ENCODE data around the gene ADAMTS6. TPM values are rescaled to one million over a fixed set of nuclear protein-coding genes. Genes with fewer than 3 reads are reported as not detected.

ADAMTS6 gene
- total RNA-seq, 1 experiment from 2014 or later = 2.8 TPM

GRCh38 chr5:65161655-65162054, 320.1 kb downstream of the ADAMTS6 start:
- H3K27ac Mint-ChIP-seq = no peak overlapping the region
- CTCF ChIA-PET = no interaction called here

GRCh38 chr5:65157906-65158603, 323.7 kb downstream of the ADAMTS6 start:
- no peak overlapping the region for H3K4me3 Mint-ChIP-seq
- DNase-seq (ENCODE audit: low spot score) (no peak), ATAC-seq (no peak)
- no peaks in the 10 kb centered on the region; the same call in 1 of the 2 replicates for H3K27me3 Mint-ChIP-seq (ENCODE audit: low read depth)
- ChIA-PET CTCF (no interaction called here), POLR2A (no interaction called here)
- no peak overlapping the region for H3K27ac Mint-ChIP-seq
- H3K4me1 Mint-ChIP-seq = no peaks in the 10 kb centered on the region
- TF ChIP-seq ZNF232 (CRISPR knock-in tag; IDR thresholded peaks at IDR 0.05) = no peak
- H3K36me3 Mint-ChIP-seq = peaks cover 8% of the 10 kb centered on the region
- peaks cover 14% of the 10 kb centered on the region for H3K9me3 Mint-ChIP-seq

More at GRCh38 chr5:65161655-65162054, 320.1 kb downstream of the ADAMTS6 start:
- ATAC-seq (no peak), DNase-seq (ENCODE audit: low spot score) (no peak)
- Mint-ChIP-seq H3K27me3 (ENCODE audit: low read depth) (no peaks in the 10 kb centered on the region; the same call in 1 of the 2 replicates), H3K36me3 (peaks cover 13% of the 10 kb centered on the region), H3K4me3 (no peak overlapping the region), H3K9me3 (peaks cover 14% of the 10 kb centered on the region), H3K4me1 (no peaks in the 10 kb centered on the region)
- POLR2A ChIA-PET = no interaction called here
- TF ChIP-seq NR3C1 (CRISPR knock-in tag; conservative IDR thresholded peaks at IDR 0.05; ENCODE audit: low read depth) = no peak
- no peak for TF ChIP-seq TEAD1 (CRISPR knock-in tag; IDR thresholded peaks at IDR 0.05)
- no peak for TF ChIP-seq TP53 (CRISPR knock-in tag; IDR thresholded peaks at IDR 0.05)
- no peak for TF ChIP-seq HMGA2 (CRISPR knock-in tag; IDR thresholded peaks at IDR 0.05)
- TF ChIP-seq ZNF396 (CRISPR knock-in tag; IDR thresholded peaks at IDR 0.05; ENCODE audit: borderline replicate concordance) = no peak
- TF ChIP-seq MLX (CRISPR knock-in tag; IDR thresholded peaks at IDR 0.05) = no peak
- no peak for TF ChIP-seq IRF2 (CRISPR knock-in tag; IDR thresholded peaks at IDR 0.05; ENCODE audit: borderline replicate concordance, low read depth)
- TF ChIP-seq NFYB (CRISPR knock-in tag; conservative IDR thresholded peaks at IDR 0.05; ENCODE audit: low read depth) = no peak
- TF ChIP-seq ERG (CRISPR knock-in tag; IDR thresholded peaks at IDR 0.05) = no peak
- TF ChIP-seq ATF1 (CRISPR knock-in tag; IDR thresholded peaks at IDR 0.05) = no peak
- no peak for TF ChIP-seq GABPB1 (CRISPR knock-in tag; IDR thresholded peaks at IDR 0.05)
- no peak for TF ChIP-seq ZNF512 (CRISPR knock-in tag; IDR thresholded peaks at IDR 0.05; ENCODE audit: borderline replicate concordance)
- no peak for TF ChIP-seq OVOL2 (CRISPR knock-in tag; IDR thresholded peaks at IDR 0.05; ENCODE audit: borderline replicate concordance)
- TF ChIP-seq HMGXB4 (CRISPR knock-in tag; IDR thresholded peaks at IDR 0.05) = no peak
- no peak for TF ChIP-seq JAZF1 (CRISPR knock-in tag; IDR thresholded peaks at IDR 0.05)

GRCh38 chr5:65156933-65157332, 324.8 kb downstream of the ADAMTS6 start:
- Mint-ChIP-seq H3K9me3 (peaks cover 5% of the 10 kb centered on the region; the same call in 1 of the 2 replicates), H3K4me3 (no peak overlapping the region), H3K4me1 (no peaks in the 10 kb centered on the region), H3K27ac (no peak overlapping the region), H3K36me3 (peaks cover 3% of the 10 kb centered on the region), H3K27me3 (ENCODE audit: low read depth) (no peaks in the 10 kb centered on the region; the same call in 1 of the 2 replicates)
- ATAC-seq = no peak
- no peak for DNase-seq (ENCODE audit: low spot score)
- CTCF ChIA-PET = no interaction called here
- POLR2A ChIA-PET = no interaction called here
- no peak for TF ChIP-seq NFE2L1 (CRISPR knock-in tag; IDR thresholded peaks at IDR 0.05)
- TF ChIP-seq ZNF512 (CRISPR knock-in tag; IDR thresholded peaks at IDR 0.05; ENCODE audit: borderline replicate concordance) = no peak
- TF ChIP-seq AFF4 (CRISPR knock-in tag; IDR thresholded peaks at IDR 0.05; ENCODE audit: borderline replicate concordance) = no peak
- no peak for TF ChIP-seq IRF2 (CRISPR knock-in tag; IDR thresholded peaks at IDR 0.05; ENCODE audit: borderline replicate concordance, low read depth)
- no peak for TF ChIP-seq SOX15 (CRISPR knock-in tag; IDR thresholded peaks at IDR 0.05)
- TF ChIP-seq TEAD1 (CRISPR knock-in tag; IDR thresholded peaks at IDR 0.05) = no peak
- TF ChIP-seq FOXK1 (CRISPR knock-in tag; IDR thresholded peaks at IDR 0.05) = no peak
